ENCODE data around the gene NAALADL2.
"Not testable (repeated sequence)": the region's sequence is repeated elsewhere in the genome, so short reads cannot be mapped to it uniquely, and the experiment has no call there.

The NAALADL2 gene

GRCh38 chr3:175222356-175222755 is 363.2 kb downstream of the NAALADL2 start:
- no peak for DNase-seq

- DNase-seq = no peak
These were observed 364.9 kb downstream of the NAALADL2 start for GRCh38 chr3:175224051-175224450.

GRCh38 chr3:175226444-175226843 is 367.3 kb downstream of the NAALADL2 start:
- no peak for DNase-seq

- no peak for DNase-seq
These were observed 368.0 kb downstream of the NAALADL2 start for GRCh38 chr3:175227126-175227525.

GRCh38 chr3:175233957-175234940 is 375.1 kb downstream of the NAALADL2 start:
- DNase-seq = no peak

GRCh38 chr3:175238801-175239200 is 379.7 kb downstream of the NAALADL2 start:
- peak; percentile 56 for DNase-seq

GRCh38 chr3:175240921-175241320 is 381.8 kb downstream of the NAALADL2 start:
- no peak for DNase-seq

GRCh38 chr3:175242243-175242642 is 383.1 kb downstream of the NAALADL2 start:
- no peak for DNase-seq

GRCh38 chr3:175246234-175246633 is 387.1 kb downstream of the NAALADL2 start:
- DNase-seq = no peak

GRCh38 chr3:175246766-175247165 is 387.6 kb downstream of the NAALADL2 start:
- DNase-seq = no peak

GRCh38 chr3:175247629-175248028 is 388.5 kb downstream of the NAALADL2 start:
- DNase-seq = no peak

GRCh38 chr3:175248832-175249231 is 389.7 kb downstream of the NAALADL2 start:
- no peak for DNase-seq

GRCh38 chr3:175255698-175256097 is 396.6 kb downstream of the NAALADL2 start:
- DNase-seq = no peak

GRCh38 chr3:175257123-175257522 is 398.0 kb downstream of the NAALADL2 start:
- DNase-seq = no peak

GRCh38 chr3:175258763-175259162 is 399.6 kb downstream of the NAALADL2 start:
- DNase-seq = no peak

GRCh38 chr3:175260145-175260794 is 401.1 kb downstream of the NAALADL2 start:
- no peak for DNase-seq

GRCh38 chr3:175266478-175266877 is 407.3 kb downstream of the NAALADL2 start:
- no peak for DNase-seq

- DNase-seq = no peak
These were observed 408.0 kb downstream of the NAALADL2 start for GRCh38 chr3:175267121-175267531.

GRCh38 chr3:175267561-175267960 is 408.4 kb downstream of the NAALADL2 start:
- no peak for DNase-seq

- DNase-seq = peak; percentile 23
These were observed 410.3 kb downstream of the NAALADL2 start for GRCh38 chr3:175269394-175269793.

GRCh38 chr3:175270198-175270837 is 411.2 kb downstream of the NAALADL2 start:
- peak; percentile 76 for DNase-seq

- no peak for DNase-seq
These were observed 411.7 kb downstream of the NAALADL2 start for GRCh38 chr3:175270866-175271265.

GRCh38 chr3:175271465-175271864 is 412.3 kb downstream of the NAALADL2 start:
- not testable (repeated sequence) for DNase-seq

Data from DMS79 treated with DMSO at 0.1 percent for 48 hours (cell line).